OCI-LY7 (cell line): Measurements from ENCODE around the gene TMEM14C. TPM values are rescaled to one million over a fixed set of nuclear protein-coding genes. Genes with fewer than 3 reads are reported as not detected.

Source experiments
- BruUV-seq: library from RNA; stranded (reverse); fragments of 400-500 nt; replicated peaks from 2 replicates; lab custom pipeline; 2021; lab: Mats Ljungman, UMichigan
- CTCF ChIA-PET: fragments of 300-600 bp; sonication (Branson Sonifier 250); formaldehyde crosslinking; loops from one replicate; lab custom pipeline; 2022; ENCODE audit warnings: antibody characterized with exemption; ENCODE audit not compliant: unreplicated experiment; lab: Charles Lee
- POLR2A ChIA-PET: fragments of 300-600 bp; sonication (Branson Sonifier 250); formaldehyde crosslinking; loops from one replicate; lab custom pipeline; 2022; ENCODE audit warnings: antibody characterized with exemption; lab: Charles Lee
- DNase-seq: peaks from one replicate; pipeline ENCODE4 v3.0.0-alpha.2; 2015; ENCODE audit warnings: low spot score
- H2AFZ ChIP-seq: fragments of 200-600 bp; sonication (generic), shearing (Covaris generic); 2 replicates; pipeline ENCODE4 v1.6.1; 2014; ENCODE audit warnings: mild to moderate bottlenecking, antibody characterized with exemption, low read length, moderate library complexity
- H3K27ac ChIP-seq: fragments of 200-600 bp; sonication (generic); 2 replicates; pipeline ENCODE4 v1.5.1; 2014; ENCODE audit warnings: mixed run types, low read depth, mild to moderate bottlenecking, moderate library complexity, low read length, inconsistent platforms; ENCODE audit not compliant: poor library complexity, severe bottlenecking
- H3K36me3 ChIP-seq: fragments of 200-600 bp; sonication (generic); 2 replicates; pipeline ENCODE4 v1.6.1; 2014; ENCODE audit warnings: mild to moderate bottlenecking, antibody characterized with exemption, low read length, moderate library complexity, mixed read lengths; ENCODE audit not compliant: insufficient read depth
- H3K4me1 ChIP-seq: fragments of 200-600 bp; sonication (generic); 2 replicates; pipeline ENCODE4 v1.5.1; 2014; ENCODE audit warnings: mild to moderate bottlenecking, low read length; ENCODE audit not compliant: insufficient read depth, poor library complexity, severe bottlenecking
- H3K4me2 ChIP-seq: fragments of 200-600 bp; sonication (generic); 2 replicates; pipeline ENCODE4 v1.6.1; 2014; ENCODE audit warnings: mild to moderate bottlenecking, low read length
- H3K4me3 ChIP-seq: fragments of 200-600 bp; sonication (generic); 2 replicates; pipeline ENCODE4 v1.5.1; 2014; ENCODE audit warnings: mild to moderate bottlenecking, low read depth, low read length; ENCODE audit not compliant: poor library complexity, severe bottlenecking
- H3K79me2 ChIP-seq: fragments of 200-600 bp; sonication (generic); 2 replicates; pipeline ENCODE4 v1.6.1; 2016; ENCODE audit warnings: low read depth, mild to moderate bottlenecking, low read length, moderate library complexity, mixed read lengths; ENCODE audit not compliant: insufficient read depth
- H3K9me2 ChIP-seq: fragments of 200-600 bp; sonication (generic); 2 replicates; pipeline ENCODE4 v1.6.1; 2016; ENCODE audit warnings: mild to moderate bottlenecking, low read length, mixed read lengths; ENCODE audit not compliant: insufficient read depth
- H3K9me3 ChIP-seq: fragments of 200-600 bp; sonication (generic); 2 replicates; pipeline ENCODE4 v1.6.1; 2014; ENCODE audit warnings: mild to moderate bottlenecking, mixed run types, low read length, mixed read lengths
- H4K20me1 ChIP-seq: fragments of 200-600 bp; sonication (generic); 2 replicates; pipeline ENCODE4 v1.6.1; 2014; ENCODE audit warnings: mild to moderate bottlenecking, antibody characterized with exemption, low read length, moderate library complexity, mixed read lengths; ENCODE audit not compliant: insufficient read depth
- EZH2phosphoT487 ChIP-seq: fragments of 200-600 bp; sonication (generic); IDR thresholded peaks from 2 replicates; pipeline ENCODE4 v1.6.1; 2018; ENCODE audit warnings: low read depth, borderline replicate concordance, mild to moderate bottlenecking, mixed run types, antibody characterized with exemption, low read length, moderate library complexity, mixed read lengths
- intact Hi-C: fragments of 100-400 bp; cut with micrococcal nuclease; formaldehyde crosslinking; loops from one replicate; pipeline ENCODE4 v1.10.0; 2022; ENCODE audit not compliant: unreplicated experiment
- total RNA-seq, 2 experiments: library from RNA; depleted of rRNA in 1 of 2; stranded (reverse); fragments of >200 nt in 1 of 2; shearing (Covaris generic) in 1 of 2; gene quantifications; 2 replicates each; pipeline ENCODE4 v1.2.3, GENCODE V29; 2014 to 2022
- TF ChIP-seq, protein P1 (sequence below): fragments of 200-600 bp; sonication (generic); conservative IDR thresholded peaks from 2 replicates; pipeline ENCODE4 v1.5.1; 2014; ENCODE audit warnings: mild to moderate bottlenecking, antibody characterized with exemption, low read length, moderate library complexity, mixed read lengths

Gene TMEM14C
- total RNA-seq, 2 experiments from 2014 or later: 33.9 to 40.2 TPM

DNA sequence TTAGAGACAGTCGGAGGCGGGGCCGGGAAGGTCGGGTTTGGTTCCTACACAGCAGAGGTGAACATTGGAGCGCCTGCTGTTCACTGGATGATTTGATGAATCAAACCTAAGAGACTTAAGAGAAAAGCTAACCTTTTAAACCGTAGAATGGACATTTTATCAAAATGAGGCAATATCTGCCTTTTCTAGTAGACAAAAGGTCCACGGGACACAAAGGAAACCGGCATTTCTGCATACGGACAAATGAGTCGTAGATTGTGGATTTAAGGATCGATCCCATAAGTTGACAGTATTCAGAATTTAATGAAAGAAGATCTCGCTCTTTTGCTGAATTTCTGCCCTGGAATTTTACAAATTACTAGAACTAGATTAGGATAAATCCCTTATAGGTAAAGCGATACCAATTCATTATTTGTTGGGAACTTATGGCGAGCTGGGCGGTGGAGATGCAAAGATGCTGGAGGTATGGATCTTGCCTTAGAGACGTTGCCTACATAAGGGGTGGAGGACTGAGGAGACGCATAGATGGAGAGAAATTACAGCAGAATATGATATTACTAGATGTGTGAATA is 27.7 kb upstream of the TMEM14C start:
- ChIA-PET POLR2A (interaction anchor here (0.6 to 2.5 kb wide), 19 partner anchors 12 to 710 kb away, joined by 3 to 16 read pairs (median 4); partner anchors contain the start of genes TMEM14B and TMEM14C), CTCF (interaction anchor here (0.6 to 0.7 kb wide), 2 partner anchors 51 to 285 kb away, joined by 3 to 4 read pairs; no protein-coding TSS in a partner anchor)
- Histone ChIP-seq H4K20me1 (no peaks in the 10 kb centered on the region), H3K4me3 (peak overlapping the region; percentile 92), H3K4me1 (peaks cover 15% of the 10 kb centered on the region), H3K9me2 (no peaks in the 10 kb centered on the region), H2AFZ (peak overlapping the region; percentile 77), H3K36me3 (peaks cover 46% of the 10 kb centered on the region), H3K79me2 (peaks cover 53% of the 10 kb centered on the region), H3K4me2 (peak overlapping the region; percentile 90), H3K27ac (peak overlapping the region; percentile 84), H3K9me3 (peaks cover 5% of the 10 kb centered on the region; the same call in 1 of the 2 replicates)
- no peak for DNase-seq
- TSS peak; percentile 91 for BruUV-seq
- no peak for TF ChIP-seq EZH2phosphoT487
- TF ChIP-seq, protein P1, sequence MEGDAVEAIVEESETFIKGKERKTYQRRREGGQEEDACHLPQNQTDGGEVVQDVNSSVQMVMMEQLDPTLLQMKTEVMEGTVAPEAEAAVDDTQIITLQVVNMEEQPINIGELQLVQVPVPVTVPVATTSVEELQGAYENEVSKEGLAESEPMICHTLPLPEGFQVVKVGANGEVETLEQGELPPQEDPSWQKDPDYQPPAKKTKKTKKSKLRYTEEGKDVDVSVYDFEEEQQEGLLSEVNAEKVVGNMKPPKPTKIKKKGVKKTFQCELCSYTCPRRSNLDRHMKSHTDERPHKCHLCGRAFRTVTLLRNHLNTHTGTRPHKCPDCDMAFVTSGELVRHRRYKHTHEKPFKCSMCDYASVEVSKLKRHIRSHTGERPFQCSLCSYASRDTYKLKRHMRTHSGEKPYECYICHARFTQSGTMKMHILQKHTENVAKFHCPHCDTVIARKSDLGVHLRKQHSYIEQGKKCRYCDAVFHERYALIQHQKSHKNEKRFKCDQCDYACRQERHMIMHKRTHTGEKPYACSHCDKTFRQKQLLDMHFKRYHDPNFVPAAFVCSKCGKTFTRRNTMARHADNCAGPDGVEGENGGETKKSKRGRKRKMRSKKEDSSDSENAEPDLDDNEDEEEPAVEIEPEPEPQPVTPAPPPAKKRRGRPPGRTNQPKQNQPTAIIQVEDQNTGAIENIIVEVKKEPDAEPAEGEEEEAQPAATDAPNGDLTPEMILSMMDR: no peak
- intact Hi-C loops: loop anchor here (1.0 to 2.0 kb wide), 3 partner anchors 52 to 185 kb away; partner anchors contain the start of genes MAK and TMEM14B

DNA sequence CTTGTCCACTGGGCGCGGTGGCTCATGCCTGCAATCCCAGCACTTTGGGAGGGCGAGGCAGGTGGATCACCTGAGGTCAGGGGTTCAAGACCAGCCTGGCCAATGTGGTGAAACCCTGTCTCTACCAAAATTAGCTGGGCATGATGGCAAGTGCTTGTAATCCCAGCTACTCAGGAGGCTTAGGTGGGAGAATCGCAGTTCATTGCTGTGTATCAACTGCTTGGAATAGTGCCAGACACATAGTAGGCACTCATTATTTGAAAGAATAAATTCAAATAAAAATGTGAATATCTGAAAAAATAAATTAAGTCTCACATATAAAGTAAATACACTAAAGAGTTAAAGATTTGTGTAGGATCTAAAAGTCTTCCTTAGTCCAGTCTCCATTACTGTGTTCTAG is 26.2 kb upstream of the TMEM14C start:
- Histone ChIP-seq H3K27ac (no peak overlapping the region), H3K36me3 (peaks cover 60% of the 10 kb centered on the region), H3K4me3 (peak overlapping the region; percentile 92), H4K20me1 (no peaks in the 10 kb centered on the region), H3K79me2 (peaks cover 53% of the 10 kb centered on the region), H3K9me2 (no peaks in the 10 kb centered on the region), H3K9me3 (peaks cover 5% of the 10 kb centered on the region; the same call in 1 of the 2 replicates), H2AFZ (no peak overlapping the region), H3K4me2 (peak overlapping the region; percentile 90), H3K4me1 (peaks cover 15% of the 10 kb centered on the region)
- CTCF ChIA-PET: no interaction called here
- intact Hi-C loops: no loop called here
- no peak for TF ChIP-seq EZH2phosphoT487
- TF ChIP-seq, protein P1: no peak
- no peak for DNase-seq
- POLR2A ChIA-PET: interaction anchor here (0.7 to 2.5 kb wide), 4 partner anchors 14 to 269 kb away, joined by 3 to 16 read pairs (median 8); partner anchors contain the start of gene TMEM14B
- no TSS peak for BruUV-seq

DNA sequence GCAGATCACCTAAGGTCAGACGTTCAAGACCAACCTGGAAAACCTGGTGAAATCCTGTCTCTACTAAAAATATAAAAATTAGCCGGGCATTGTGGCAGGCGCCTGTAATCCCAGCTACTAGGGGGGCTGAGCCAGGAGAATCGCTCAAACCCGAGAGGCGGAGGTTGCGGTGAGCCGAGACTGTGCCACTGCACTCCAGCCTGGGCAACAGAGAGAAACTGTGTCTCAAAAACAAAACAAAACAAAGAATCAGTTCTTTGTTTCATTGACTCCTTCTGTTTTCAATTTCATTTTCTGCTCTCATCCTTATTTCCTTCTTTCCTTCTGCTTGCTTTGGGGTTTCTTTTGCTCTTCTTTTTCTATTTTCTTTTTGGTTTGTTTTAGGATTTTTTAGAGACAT is 8.9 kb upstream of the TMEM14C start:
- ChIA-PET POLR2A (interaction anchor here (1.2 kb wide), 1 partner anchor 10 kb away, joined by 4 read pairs; no protein-coding TSS in a partner anchor), CTCF (no interaction called here)
- BruUV-seq: no TSS peak
- Histone ChIP-seq H3K27ac (no peak overlapping the region), H3K36me3 (peaks cover 23% of the 10 kb centered on the region), H4K20me1 (no peaks in the 10 kb centered on the region), H2AFZ (no peak overlapping the region), H3K79me2 (no peaks in the 10 kb centered on the region), H3K9me2 (no peaks in the 10 kb centered on the region), H3K4me1 (no peaks in the 10 kb centered on the region), H3K9me3 (peaks cover 10% of the 10 kb centered on the region; the same call in 1 of the 2 replicates), H3K4me2 (no peak overlapping the region), H3K4me3 (no peak overlapping the region)
- TF ChIP-seq, protein P1: no peak
- no peak for TF ChIP-seq EZH2phosphoT487
- DNase-seq: no peak
- intact Hi-C loops: no loop called here
